DOHH2 (cell line): ENCODE measurements around the gene TTC33.

Experiments used
- H3F3A ChIP-seq: fragments of 200-600 bp; sonication (generic), shearing (Covaris generic); 2 replicates; pipeline ENCODE4 v1.6.0; 2016; ENCODE audit warnings: antibody characterized with exemption, mild to moderate bottlenecking; ENCODE audit not compliant: control insufficient read depth, insufficient read depth
- H3K27ac ChIP-seq: fragments of 200-600 bp; sonication (generic); 2 replicates; pipeline ENCODE4 v1.5.1; 2014; ENCODE audit warnings: low read depth, mild to moderate bottlenecking, low read length, moderate library complexity
- H3K27me3 ChIP-seq: fragments of 200-600 bp; sonication (generic); 2 replicates; pipeline ENCODE4 v1.6.1; 2014; ENCODE audit warnings: mild to moderate bottlenecking, low read length, mixed read lengths; ENCODE audit not compliant: control insufficient read depth
- H3K36me3 ChIP-seq: fragments of 200-600 bp; sonication (generic); 2 replicates; pipeline ENCODE4 v1.6.1; 2014; ENCODE audit warnings: mild to moderate bottlenecking, low read length, moderate library complexity, mixed read lengths; ENCODE audit not compliant: control insufficient read depth
- H3K4me1 ChIP-seq: fragments of 200-600 bp; sonication (generic); 2 replicates; pipeline ENCODE4 v1.6.1; 2014; ENCODE audit warnings: mild to moderate bottlenecking, low read length, mixed read lengths; ENCODE audit not compliant: control insufficient read depth
- H3K4me2 ChIP-seq: fragments of 200-600 bp; sonication (generic); 2 replicates; pipeline ENCODE4 v1.6.0; 2014; ENCODE audit warnings: mild to moderate bottlenecking, low read length, moderate library complexity
- H3K4me3 ChIP-seq: fragments of 200-600 bp; sonication (generic); 2 replicates; pipeline ENCODE4 v1.5.1; 2014; ENCODE audit warnings: mild to moderate bottlenecking, low read length, mixed read lengths
- H3K79me2 ChIP-seq: fragments of 200-600 bp; sonication (generic); 2 replicates; pipeline ENCODE4 v1.6.1; 2014; ENCODE audit warnings: mild to moderate bottlenecking, low read length, mixed read lengths; ENCODE audit not compliant: control insufficient read depth
- H3K9me2 ChIP-seq: fragments of 200-600 bp; sonication (generic); replicated peaks from 2 replicates; pipeline ENCODE4 v1.6.1; 2014; ENCODE audit warnings: mild to moderate bottlenecking, low read length, mixed read lengths; ENCODE audit not compliant: control insufficient read depth
- H3K9me3 ChIP-seq: fragments of 200-600 bp; sonication (generic); 2 replicates; pipeline ENCODE4 v1.6.1; 2014; ENCODE audit warnings: antibody characterized with exemption, low read length, mixed read lengths; ENCODE audit not compliant: control insufficient read depth, insufficient read depth
- H4K20me1 ChIP-seq: fragments of 200-600 bp; sonication (generic); 2 replicates; pipeline ENCODE4 v1.6.0; 2014; ENCODE audit warnings: low read depth, mild to moderate bottlenecking, antibody characterized with exemption, low read length, moderate library complexity; ENCODE audit not compliant: control insufficient read depth, insufficient read depth
- EZH2phosphoT487 ChIP-seq: fragments of 200-600 bp; sonication (generic); IDR thresholded peaks from 2 replicates; pipeline ENCODE4 v1.6.1; 2017; ENCODE audit warnings: borderline replicate concordance, mild to moderate bottlenecking, antibody characterized with exemption, low read length, moderate library complexity, mixed read lengths
- TF ChIP-seq, protein P1 (sequence below): fragments of 200-600 bp; sonication (generic); IDR thresholded peaks from one replicate; pipeline ENCODE4 v1.5.1; 2014; ENCODE audit warnings: antibody characterized with exemption, mild to moderate bottlenecking, low read depth, low read length; ENCODE audit not compliant: poor library complexity, severe bottlenecking

TTC33 gene

DNA sequence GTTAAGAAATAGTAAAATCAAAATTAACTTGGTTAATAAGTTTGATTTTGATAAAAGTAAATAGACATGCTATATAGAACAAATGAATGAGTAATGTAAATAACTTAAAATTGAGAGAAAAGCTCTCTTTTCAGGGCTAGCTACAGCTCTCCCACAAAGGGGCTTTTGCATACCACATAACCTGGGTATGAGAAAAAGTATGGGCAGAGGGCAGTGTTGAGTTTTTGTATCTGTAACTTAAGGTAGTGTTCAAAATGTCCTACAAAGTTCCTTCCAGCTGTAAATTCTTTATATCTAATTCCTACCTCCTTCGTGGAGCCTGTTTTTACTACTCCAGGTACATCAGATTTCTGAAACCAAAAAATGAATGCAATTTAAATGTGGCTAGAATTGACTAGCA lies 18.9 kb upstream of the TTC33 start:
- H3K4me3 ChIP-seq = no peak overlapping the region
- no peaks in the 10 kb centered on the region for H3K27me3 ChIP-seq
- H4K20me1 ChIP-seq = no peaks in the 10 kb centered on the region
- no peak overlapping the region for H3K27ac ChIP-seq
- H3K4me2 ChIP-seq = no peak overlapping the region
- no peaks in the 10 kb centered on the region for H3K4me1 ChIP-seq
- peaks cover 10% of the 10 kb centered on the region for H3K79me2 ChIP-seq
- H3K9me3 ChIP-seq = no peaks in the 10 kb centered on the region
- H3F3A ChIP-seq = no peaks in the 10 kb centered on the region
- TF ChIP-seq EZH2phosphoT487 = no peak
- TF ChIP-seq, protein P1, sequence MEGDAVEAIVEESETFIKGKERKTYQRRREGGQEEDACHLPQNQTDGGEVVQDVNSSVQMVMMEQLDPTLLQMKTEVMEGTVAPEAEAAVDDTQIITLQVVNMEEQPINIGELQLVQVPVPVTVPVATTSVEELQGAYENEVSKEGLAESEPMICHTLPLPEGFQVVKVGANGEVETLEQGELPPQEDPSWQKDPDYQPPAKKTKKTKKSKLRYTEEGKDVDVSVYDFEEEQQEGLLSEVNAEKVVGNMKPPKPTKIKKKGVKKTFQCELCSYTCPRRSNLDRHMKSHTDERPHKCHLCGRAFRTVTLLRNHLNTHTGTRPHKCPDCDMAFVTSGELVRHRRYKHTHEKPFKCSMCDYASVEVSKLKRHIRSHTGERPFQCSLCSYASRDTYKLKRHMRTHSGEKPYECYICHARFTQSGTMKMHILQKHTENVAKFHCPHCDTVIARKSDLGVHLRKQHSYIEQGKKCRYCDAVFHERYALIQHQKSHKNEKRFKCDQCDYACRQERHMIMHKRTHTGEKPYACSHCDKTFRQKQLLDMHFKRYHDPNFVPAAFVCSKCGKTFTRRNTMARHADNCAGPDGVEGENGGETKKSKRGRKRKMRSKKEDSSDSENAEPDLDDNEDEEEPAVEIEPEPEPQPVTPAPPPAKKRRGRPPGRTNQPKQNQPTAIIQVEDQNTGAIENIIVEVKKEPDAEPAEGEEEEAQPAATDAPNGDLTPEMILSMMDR = no peak
- H3K9me2 ChIP-seq = no peaks in the 10 kb centered on the region
- peaks cover 38% of the 10 kb centered on the region for H3K36me3 ChIP-seq

DNA sequence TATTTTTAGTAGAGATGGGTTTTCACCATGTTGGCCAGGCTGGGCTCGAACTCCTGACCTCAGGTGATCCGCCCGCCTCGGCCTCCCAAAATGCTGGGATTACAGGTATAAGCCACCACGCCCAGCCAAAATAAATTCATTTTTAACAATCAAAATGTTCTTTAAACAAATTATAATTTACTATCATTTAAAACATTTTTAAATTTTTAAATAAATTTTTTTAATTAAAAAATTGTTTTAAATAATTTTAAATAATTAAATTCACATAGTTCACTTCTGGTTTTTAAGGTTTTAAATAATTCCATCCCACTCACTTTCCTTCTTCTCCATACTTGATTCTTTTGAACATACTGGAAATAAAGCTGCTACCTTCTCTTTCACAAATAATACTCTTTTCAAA lies 15.0 kb upstream of the TTC33 start:
- H4K20me1 ChIP-seq = no peaks in the 10 kb centered on the region
- no peak overlapping the region for H3K4me2 ChIP-seq
- H3K4me1 ChIP-seq = no peaks in the 10 kb centered on the region
- peaks cover 53% of the 10 kb centered on the region for H3K36me3 ChIP-seq
- H3K79me2 ChIP-seq = no peaks in the 10 kb centered on the region
- TF ChIP-seq, protein P1 = no peak
- TF ChIP-seq EZH2phosphoT487 = no peak
- H3K27ac ChIP-seq = no peak overlapping the region
- H3K9me3 ChIP-seq = no peaks in the 10 kb centered on the region
- H3K4me3 ChIP-seq = no peak overlapping the region
- H3K27me3 ChIP-seq = no peaks in the 10 kb centered on the region
- H3K9me2 ChIP-seq = no peaks in the 10 kb centered on the region
- H3F3A ChIP-seq = no peaks in the 10 kb centered on the region

DNA sequence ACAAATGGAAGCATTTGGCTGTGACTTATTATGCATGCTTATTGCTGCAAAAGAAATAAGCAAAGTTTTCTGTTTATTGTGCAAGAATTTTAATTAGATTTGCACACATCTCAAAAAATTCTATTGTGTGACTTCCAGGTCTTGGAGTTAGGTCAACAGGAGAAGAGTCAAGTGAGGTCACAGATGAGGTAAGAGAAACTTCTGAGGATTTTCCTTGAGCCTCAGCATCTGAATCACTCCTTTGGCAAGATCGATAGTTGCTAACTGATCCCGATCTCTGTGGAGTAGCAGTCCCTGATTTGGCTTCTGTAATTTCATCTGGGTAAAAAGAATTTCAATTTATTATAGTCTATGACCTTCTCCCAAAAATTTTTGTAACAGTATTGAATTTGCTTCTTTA lies 6.9 kb upstream of the TTC33 start:
- H3K79me2 ChIP-seq = no peaks in the 10 kb centered on the region
- peaks cover 9% of the 10 kb centered on the region; the same call in 1 of the 2 replicates for H3F3A ChIP-seq
- no peaks in the 10 kb centered on the region for H4K20me1 ChIP-seq
- H3K9me3 ChIP-seq = no peaks in the 10 kb centered on the region
- H3K4me3 ChIP-seq = no peak overlapping the region
- H3K27me3 ChIP-seq = no peaks in the 10 kb centered on the region
- H3K36me3 ChIP-seq = peaks cover 53% of the 10 kb centered on the region
- H3K27ac ChIP-seq = no peak overlapping the region
- H3K4me2 ChIP-seq = no peak overlapping the region
- TF ChIP-seq EZH2phosphoT487 = no peak
- TF ChIP-seq, protein P1 = no peak
- H3K9me2 ChIP-seq = no peaks in the 10 kb centered on the region
- H3K4me1 ChIP-seq = no peaks in the 10 kb centered on the region

DNA sequence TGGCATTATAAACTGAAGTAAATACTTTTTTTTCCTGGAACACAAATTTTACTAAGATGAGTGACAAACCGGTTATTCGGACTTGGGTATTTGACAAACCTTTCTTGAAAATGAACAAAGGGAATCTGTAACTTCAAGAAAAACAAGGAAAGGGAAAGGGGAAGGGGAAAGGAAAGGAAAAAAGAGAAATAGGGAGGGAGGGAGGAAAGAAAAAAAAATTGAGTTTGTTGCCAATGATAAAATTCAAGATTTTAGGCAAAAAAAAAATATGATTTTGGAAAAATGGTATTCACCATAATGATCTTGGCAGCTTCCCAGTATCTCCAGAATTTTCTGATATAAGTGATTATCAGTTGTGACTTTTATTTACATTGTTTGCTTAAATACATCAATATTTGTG lies 1.6 kb upstream of the TTC33 start:
- no peak overlapping the region for H3K4me2 ChIP-seq
- H3K27ac ChIP-seq = no peak overlapping the region
- peaks cover 12% of the 10 kb centered on the region for H3K36me3 ChIP-seq
- no peaks in the 10 kb centered on the region for H3K9me2 ChIP-seq
- H3K27me3 ChIP-seq = no peaks in the 10 kb centered on the region
- no peak overlapping the region for H3K4me3 ChIP-seq
- H3F3A ChIP-seq = peaks cover 14% of the 10 kb centered on the region; the same call in 1 of the 2 replicates
- H3K79me2 ChIP-seq = peaks cover 33% of the 10 kb centered on the region
- TF ChIP-seq, protein P1 = no peak
- TF ChIP-seq EZH2phosphoT487 = no peak
- no peaks in the 10 kb centered on the region for H3K9me3 ChIP-seq
- H4K20me1 ChIP-seq = peaks cover 4% of the 10 kb centered on the region; the same call in 1 of the 2 replicates
- peaks cover 20% of the 10 kb centered on the region for H3K4me1 ChIP-seq
